ENCODE results near the gene BCAN. TPM values are rescaled to one million over a fixed set of nuclear protein-coding genes. Genes with fewer than 3 reads are reported as not detected.

Gene BCAN
- total and polyA plus RNA-seq, 2 of the 4 experiments (the other 2 are of a cell fraction): 0.07 TPM; not detected in 1

DNA sequence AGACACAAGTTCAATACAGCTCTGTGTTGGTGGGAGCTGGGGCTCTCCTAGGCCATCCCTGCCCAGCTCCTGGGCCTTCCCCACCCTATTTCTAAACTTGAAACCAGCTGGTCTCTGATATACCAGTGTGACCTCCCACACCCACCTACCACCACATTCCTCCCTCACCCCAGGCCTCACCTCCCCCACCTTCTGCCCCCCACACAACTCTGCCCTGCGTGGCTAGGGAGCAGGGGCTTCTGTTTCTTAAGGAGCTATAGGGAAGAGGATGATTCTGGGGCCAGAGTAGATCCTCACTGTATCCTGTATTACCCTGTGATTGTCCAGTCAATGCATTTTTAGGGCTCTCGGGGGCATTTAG is 18.8 kb downstream of the BCAN start:
- 83% methylated on average over 1 of the region's 2 CpGs; no CpG with 5 or more reads in 1 of the 2 experiments for WGBS, 2 experiments (ENCODE audit: extremely low coverage in 2 of 2, insufficient read length in 1 of 2)
- ChIA-PET CTCF (interaction anchor here (0.7 to 2.3 kb wide), 9 partner anchors 15 to 275 kb away, joined by 3 to 11 read pairs (median 4); no protein-coding TSS in a partner anchor), POLR2A (ENCODE audit: unreplicated experiment) (interaction anchor here (2.8 kb wide), 1 partner anchor 16 kb away, joined by 29 read pairs; the partner anchor contains the start of gene NES)
- Histone ChIP-seq H3K9me3 (ENCODE audit: control insufficient read depth, insufficient read depth, low read length) (no peaks in the 10 kb centered on the region), H3K14ac (replicated peaks; ENCODE audit: low read depth, low read length) (peak overlapping the region; percentile 85), H3K36me3 (ENCODE audit: control insufficient read depth, insufficient read depth, low read length) (no peaks in the 10 kb centered on the region), H3K9me1 (ENCODE audit: insufficient read depth, low read length) (peaks cover 22% of the 10 kb centered on the region), H4K91ac (ENCODE audit: insufficient read depth, low read depth, low read length) (peak overlapping the region; percentile 87), H4K8ac (ENCODE audit: low read depth in 2 of 2, low read length in 2 of 2) (peak overlapping the region; percentile 6 to 78), H3K27ac (ENCODE audit: insufficient read depth, low read length) (peak overlapping the region; percentile 69), H3K9ac (ENCODE audit: low read depth, low read length) (no peak overlapping the region), H3K4ac (ENCODE audit: low read depth, low read length) (peak overlapping the region; percentile 97), H2AK9ac (replicated peaks; ENCODE audit: low read depth, low read length, poor library complexity) (peak overlapping the region; percentile 94), H2BK120ac (ENCODE audit: low read depth, low read length) (peak overlapping the region; percentile 96), H2AK5ac (ENCODE audit: low read depth, low read length) (peak overlapping the region; percentile 98), H3K4me3 (ENCODE audit: insufficient read depth, low read depth, low read length) (no peak overlapping the region), H4K20me1 (ENCODE audit: insufficient read depth, low read length) (no peaks in the 10 kb centered on the region), H3K27me3 (ENCODE audit: control insufficient read depth, insufficient read depth, low read length) (peaks cover 15% of the 10 kb centered on the region), H3K79me1 (ENCODE audit: low read depth in 1 of 2, low read length in 2 of 2) (peaks cover 0 to 31% of the 10 kb centered on the region in 2 experiments; a peak in 2 of 4 replicates), H2AFZ (replicated peaks; ENCODE audit: low read length, poor library complexity) (peak overlapping the region; percentile 90), H4K5ac (ENCODE audit: low read depth, low read length) (peak overlapping the region; percentile 50), H3K4me2 (ENCODE audit: low read depth, low read length) (no peak overlapping the region), H3K23ac (ENCODE audit: low read depth, low read length) (peak overlapping the region; percentile 94; the same call in 1 of the 2 replicates), H3K4me1 (ENCODE audit: control insufficient read depth, insufficient read depth, low read length) (peaks cover 54% of the 10 kb centered on the region), H2BK5ac (ENCODE audit: low read depth, low read length, poor library complexity, severe bottlenecking) (peak overlapping the region; percentile 91), H3K18ac (ENCODE audit: low read depth, low read length) (peak overlapping the region; percentile 1; the same call in 1 of the 2 replicates), H2BK15ac (ENCODE audit: low read depth, low read length) (peak overlapping the region; percentile 50; the same call in 2 of the 3 replicates), H3K56ac (ENCODE audit: extremely low read depth, insufficient read depth, low read length) (peak overlapping the region; percentile 40; the same call in 1 of the 2 replicates), H2BK20ac (ENCODE audit: low read depth, low read length) (peak overlapping the region; percentile 91)
- in situ Hi-C loops (cut with MboI; ENCODE audit: low sequenced_read_pairs) (no loop called here), intact Hi-C loops (cut with micrococcal nuclease) (loop anchor here (1.0 kb wide), 1 partner anchor 18 kb away; no protein-coding TSS in a partner anchor), dilution Hi-C loops (cut with HindIII; ENCODE audit: low sequenced_read_pairs, unreplicated experiment) (no loop called here)
- no TSS peak for BruUV-seq (replicated peaks)
- no peak for ATAC-seq (ENCODE audit: low read depth)
- DNase-seq: no peak
- TF ChIP-seq NFE2L2 (IDR thresholded peaks at IDR 0.05; ENCODE audit: low read depth, low read length): no peak
- TF ChIP-seq CHD1 (IDR thresholded peaks at IDR 0.05; ENCODE audit: low read depth, low read length): no peak
- no peak for TF ChIP-seq RAD21 (IDR thresholded peaks at IDR 0.05; ENCODE audit: low read length)
- TF ChIP-seq RCOR1 (IDR thresholded peaks at IDR 0.05; ENCODE audit: insufficient replicate concordance, low read length): no peak
- TF ChIP-seq POLR2A (IDR thresholded peaks at IDR 0.05; ENCODE audit: low read depth, low read length): no peak
- TF ChIP-seq, protein P1, sequence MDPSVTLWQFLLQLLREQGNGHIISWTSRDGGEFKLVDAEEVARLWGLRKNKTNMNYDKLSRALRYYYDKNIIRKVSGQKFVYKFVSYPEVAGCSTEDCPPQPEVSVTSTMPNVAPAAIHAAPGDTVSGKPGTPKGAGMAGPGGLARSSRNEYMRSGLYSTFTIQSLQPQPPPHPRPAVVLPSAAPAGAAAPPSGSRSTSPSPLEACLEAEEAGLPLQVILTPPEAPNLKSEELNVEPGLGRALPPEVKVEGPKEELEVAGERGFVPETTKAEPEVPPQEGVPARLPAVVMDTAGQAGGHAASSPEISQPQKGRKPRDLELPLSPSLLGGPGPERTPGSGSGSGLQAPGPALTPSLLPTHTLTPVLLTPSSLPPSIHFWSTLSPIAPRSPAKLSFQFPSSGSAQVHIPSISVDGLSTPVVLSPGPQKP (IDR thresholded peaks at IDR 0.05; ENCODE audit: borderline replicate concordance, low read depth, low read length): no peak
- TF ChIP-seq USF2 (IDR thresholded peaks at IDR 0.05; ENCODE audit: low read depth, low read length): no peak
- TF ChIP-seq SMC3 (IDR thresholded peaks at IDR 0.05; ENCODE audit: low read depth, low read length): no peak
- no peak for TF ChIP-seq CTCF (conservative IDR thresholded peaks at IDR 0.05; ENCODE audit: low read depth, low read length)
- TF ChIP-seq MAFK (IDR thresholded peaks at IDR 0.05; ENCODE audit: low read depth, low read length): no peak
- TF ChIP-seq FOS (IDR thresholded peaks at IDR 0.05; ENCODE audit: low read depth, low read length): no peak
- TF ChIP-seq MXI1 (IDR thresholded peaks at IDR 0.05; ENCODE audit: borderline replicate concordance, low read depth, low read length): no peak
- TF ChIP-seq BHLHE40 (IDR thresholded peaks at IDR 0.05; ENCODE audit: low read depth, low read length): no peak
- no peak for TF ChIP-seq RFX5 (IDR thresholded peaks at IDR 0.05; ENCODE audit: low read depth, low read length)
- TF ChIP-seq MAZ (IDR thresholded peaks at IDR 0.05; ENCODE audit: borderline replicate concordance, low read depth, low read length): no peak
- TF ChIP-seq CEBPB (IDR thresholded peaks at IDR 0.05; ENCODE audit: low read depth, low read length): no peak

All from IMR-90 (cell line).